Measurements from ENCODE around the gene GLI1. TPM values are rescaled to one million over a fixed set of nuclear protein-coding genes. Genes with fewer than 3 reads are reported as not detected.
A peak's percentile ranks its signal among the peaks of the same experiment; 100 is the strongest.
"Not testable (repeated sequence)": the region's sequence is repeated elsewhere in the genome, so short reads cannot be mapped to it uniquely, and the experiment has no call there.

GLI1 gene
- total RNA-seq, 1 donor from 2014 or later, result 0.96 TPM

DNA sequence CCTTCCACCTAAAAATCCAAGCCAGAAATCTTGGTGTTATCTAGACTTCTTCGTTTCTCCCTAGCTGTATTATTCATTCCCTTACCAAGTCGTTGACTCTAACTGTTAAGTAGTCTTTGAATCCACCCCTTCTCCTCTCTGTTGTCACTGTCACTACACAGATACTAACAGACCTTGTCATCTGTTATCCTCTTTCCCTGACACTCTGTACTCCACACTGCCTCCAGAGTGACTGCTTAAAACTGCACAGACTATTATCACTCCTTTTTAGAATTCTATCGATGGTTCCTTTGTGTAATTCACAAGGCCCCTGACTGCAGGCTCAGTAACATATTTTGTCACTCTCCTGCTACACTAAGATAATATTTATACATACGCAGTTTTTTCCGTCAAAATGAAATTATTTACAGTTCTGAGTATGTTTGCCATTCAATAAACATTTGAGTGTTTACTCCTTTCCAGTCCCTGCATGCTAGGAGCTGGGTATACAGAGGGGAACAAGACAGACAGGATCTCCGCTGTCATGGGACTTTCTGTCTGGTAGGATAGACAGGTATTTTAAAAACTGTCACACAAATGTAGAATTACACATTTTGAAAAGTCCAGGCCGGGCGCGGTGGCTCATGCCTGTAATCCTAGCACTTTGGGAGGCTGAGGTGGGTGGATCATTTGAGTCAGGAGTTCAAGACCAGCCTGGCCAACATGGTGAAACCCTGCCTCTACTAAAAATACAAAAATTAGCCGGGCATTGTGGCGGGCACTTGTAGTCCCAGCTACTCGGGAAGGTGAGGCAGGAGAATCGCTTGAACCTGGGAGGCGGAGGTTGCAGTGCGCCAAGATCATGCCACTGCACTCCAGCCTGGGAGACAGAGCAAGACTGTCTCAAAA is 32.1 kb downstream of the GLI1 start:
- Mint-ChIP-seq H3K27me3 (peaks cover 2% of the 10 kb centered on the region), H3K4me1 (peaks cover 26% of the 10 kb centered on the region), H3K9me3 (no peaks in the 10 kb centered on the region), H3K36me3 (ENCODE audit: low read depth) (peaks cover 67% of the 10 kb centered on the region), H3K27ac (peak overlapping the region; percentile 81), H3K4me3 (peak overlapping the region; percentile 8)
- intact Hi-C loops (cut with micrococcal nuclease), result no loop called here
- DNase-seq, result no peak

DNA sequence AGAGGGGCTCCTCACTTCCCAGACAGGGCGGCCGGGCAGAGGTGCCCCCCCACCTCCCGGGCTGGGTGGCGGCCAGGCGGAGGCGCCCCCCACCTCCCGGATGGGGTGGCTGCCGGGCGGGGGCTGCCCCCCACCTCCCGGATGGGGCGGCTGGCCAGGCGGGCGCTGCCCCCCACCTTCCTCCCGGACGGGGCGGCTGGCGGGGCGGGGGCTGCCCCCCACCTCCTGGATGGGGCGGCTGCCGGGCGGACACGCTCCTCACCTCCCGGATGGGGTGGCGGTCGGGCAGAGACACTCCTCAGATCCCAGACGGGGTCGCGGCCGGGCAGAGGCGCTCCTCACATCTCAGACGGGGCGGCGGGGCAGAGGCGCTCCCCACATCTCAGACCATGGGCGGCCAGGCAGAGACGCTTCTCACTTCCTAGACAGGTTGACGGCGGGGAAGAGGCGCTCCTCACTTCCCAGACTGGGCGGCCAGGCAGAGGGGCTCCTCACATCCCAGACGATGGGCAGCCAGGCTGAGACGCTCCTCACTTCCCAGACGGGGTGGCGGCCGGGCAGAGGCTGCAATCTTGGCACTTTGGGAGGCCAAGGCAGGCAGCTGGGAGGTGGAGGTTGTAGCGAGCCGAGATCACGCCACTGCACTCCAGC is 35.6 kb downstream of the GLI1 start:
- Mint-ChIP-seq H3K4me1 (peaks cover 18% of the 10 kb centered on the region), H3K36me3 (ENCODE audit: low read depth) (peaks cover 73% of the 10 kb centered on the region)
- intact Hi-C loops (cut with micrococcal nuclease); H3K9me3 Mint-ChIP-seq; DNase-seq; H3K27me3 Mint-ChIP-seq; H3K4me3 Mint-ChIP-seq; H3K27ac Mint-ChIP-seq: not testable (repeated sequence)

DNA sequence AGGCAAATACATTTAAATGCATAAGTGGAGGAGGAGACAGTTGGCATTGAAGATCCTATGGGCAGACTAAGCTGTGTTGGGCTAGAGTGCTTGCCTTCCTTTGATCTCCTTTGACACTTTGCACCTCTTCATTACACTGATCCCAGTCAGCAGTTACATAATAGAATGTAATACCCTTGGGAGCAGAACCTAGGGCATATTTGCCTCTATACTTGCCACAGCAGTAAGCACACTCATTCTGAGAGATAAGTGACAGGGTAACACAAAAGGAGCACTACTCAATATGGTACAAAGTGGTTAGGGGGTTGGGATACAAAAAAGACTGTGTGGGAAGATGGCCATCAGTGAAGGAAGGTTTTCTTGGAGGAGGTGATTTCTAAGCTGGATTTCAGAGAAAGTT is 37.2 kb downstream of the GLI1 start:
- intact Hi-C loops (cut with micrococcal nuclease), result no loop called here
- no peak for DNase-seq
- peaks cover 14% of the 10 kb centered on the region for H3K4me1 Mint-ChIP-seq
- peaks cover 74% of the 10 kb centered on the region for H3K36me3 Mint-ChIP-seq (ENCODE audit: low read depth)
- H3K4me3 Mint-ChIP-seq, result no peak overlapping the region
- H3K27me3 Mint-ChIP-seq, result no peaks in the 10 kb centered on the region
- H3K27ac Mint-ChIP-seq, result peak overlapping the region; percentile 31
- peaks cover 4% of the 10 kb centered on the region for H3K9me3 Mint-ChIP-seq

DNA sequence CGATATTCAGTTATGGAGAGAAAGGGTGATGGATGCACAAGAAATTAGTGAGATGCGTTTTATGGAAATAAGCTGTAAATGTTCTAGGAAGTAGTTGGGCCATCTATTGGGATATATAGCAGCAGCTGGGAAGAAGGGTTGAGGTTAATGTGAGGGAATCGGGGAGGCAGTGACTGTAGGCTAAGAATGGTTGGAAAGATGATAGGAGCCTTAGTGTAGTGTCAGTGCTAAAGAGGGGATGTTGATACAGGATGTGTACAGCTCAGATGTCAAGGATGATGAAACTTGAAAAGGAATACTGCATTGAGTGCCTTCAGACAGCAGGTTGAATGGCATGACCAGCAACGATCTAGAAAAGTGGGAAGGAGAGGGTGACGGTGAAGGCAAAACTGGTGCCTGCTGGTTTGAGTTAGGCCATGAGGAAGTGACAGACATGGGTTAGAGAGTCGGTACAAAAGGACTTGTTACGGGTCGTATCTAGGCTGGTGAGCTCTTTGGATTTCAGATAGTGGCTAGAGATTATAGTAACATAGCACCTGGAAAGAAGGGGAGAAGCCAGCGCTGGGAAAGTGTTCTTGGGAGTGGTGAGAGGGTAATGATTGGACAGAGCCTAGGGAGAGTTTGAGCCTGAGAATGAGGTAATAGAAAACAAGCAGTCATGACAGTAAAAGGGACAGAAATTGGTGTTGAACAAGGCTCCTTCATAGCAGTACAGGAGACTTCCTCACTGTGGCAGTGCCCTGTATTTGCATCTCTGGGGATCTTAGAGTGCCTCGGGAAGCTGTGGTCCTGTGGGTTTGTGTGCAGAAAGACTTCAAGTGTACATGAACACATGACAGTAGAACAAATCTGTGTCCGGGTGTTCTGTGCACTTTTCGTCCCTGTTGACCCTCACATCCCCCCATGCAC is 37.9 kb downstream of the GLI1 start:
- H3K27me3 Mint-ChIP-seq, result no peaks in the 10 kb centered on the region
- peak overlapping the region; percentile 31 for H3K27ac Mint-ChIP-seq
- peaks cover 13% of the 10 kb centered on the region for H3K4me1 Mint-ChIP-seq
- H3K36me3 Mint-ChIP-seq (ENCODE audit: low read depth), result peaks cover 74% of the 10 kb centered on the region
- no peak overlapping the region for H3K4me3 Mint-ChIP-seq
- DNase-seq, result no peak
- H3K9me3 Mint-ChIP-seq, result peaks cover 4% of the 10 kb centered on the region
- intact Hi-C loops (cut with micrococcal nuclease), result no loop called here

DNA sequence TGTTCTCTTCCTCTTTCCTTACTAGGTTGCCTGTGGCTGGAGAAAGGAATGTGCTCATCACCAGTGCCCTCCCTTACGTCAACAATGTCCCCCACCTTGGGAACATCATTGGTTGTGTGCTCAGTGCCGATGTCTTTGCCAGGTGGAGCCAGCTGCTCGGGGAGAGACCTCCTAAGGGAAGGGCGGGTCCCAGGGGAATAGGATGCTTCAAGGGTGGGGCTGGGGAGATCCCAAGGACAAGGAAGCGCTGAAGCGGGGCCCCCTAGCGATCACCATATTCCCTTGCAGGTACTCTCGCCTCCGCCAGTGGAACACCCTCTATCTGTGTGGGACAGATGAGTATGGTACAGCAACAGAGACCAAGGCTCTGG is 38.5 kb downstream of the GLI1 start:
- intact Hi-C loops (cut with micrococcal nuclease), result no loop called here
- no peak for DNase-seq
- peaks cover 72% of the 10 kb centered on the region for H3K36me3 Mint-ChIP-seq (ENCODE audit: low read depth)
- H3K4me1 Mint-ChIP-seq, result peaks cover 8% of the 10 kb centered on the region
- peaks cover 4% of the 10 kb centered on the region for H3K9me3 Mint-ChIP-seq
- no peak overlapping the region for H3K4me3 Mint-ChIP-seq
- no peaks in the 10 kb centered on the region for H3K27me3 Mint-ChIP-seq
- no peak overlapping the region for H3K27ac Mint-ChIP-seq

DNA sequence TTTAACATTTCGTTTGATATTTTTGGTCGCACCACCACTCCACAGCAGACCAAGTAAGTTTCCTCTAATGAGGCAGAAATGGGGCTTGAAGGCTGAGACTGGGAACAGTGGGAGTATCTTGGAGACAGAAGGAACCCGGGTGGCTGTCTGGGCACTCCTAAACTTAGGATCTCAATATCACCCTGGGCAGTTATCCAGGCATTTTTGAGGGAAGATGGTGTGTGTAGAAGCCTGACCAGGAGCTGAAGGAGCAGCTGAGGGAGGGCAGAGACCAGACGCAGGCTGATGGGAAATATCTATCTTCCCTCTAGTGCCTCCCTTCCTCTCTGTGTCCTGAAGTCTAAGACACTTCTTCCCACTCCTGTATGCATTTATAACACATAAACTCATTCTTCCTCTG is 39.0 kb downstream of the GLI1 start:
- Mint-ChIP-seq H3K4me1 (peaks cover 8% of the 10 kb centered on the region), H3K27me3 (no peaks in the 10 kb centered on the region), H3K36me3 (ENCODE audit: low read depth) (peaks cover 77% of the 10 kb centered on the region), H3K4me3 (no peak overlapping the region), H3K9me3 (peaks cover 4% of the 10 kb centered on the region), H3K27ac (no peak overlapping the region)
- DNase-seq, result no peak
- intact Hi-C loops (cut with micrococcal nuclease), result no loop called here

DNA sequence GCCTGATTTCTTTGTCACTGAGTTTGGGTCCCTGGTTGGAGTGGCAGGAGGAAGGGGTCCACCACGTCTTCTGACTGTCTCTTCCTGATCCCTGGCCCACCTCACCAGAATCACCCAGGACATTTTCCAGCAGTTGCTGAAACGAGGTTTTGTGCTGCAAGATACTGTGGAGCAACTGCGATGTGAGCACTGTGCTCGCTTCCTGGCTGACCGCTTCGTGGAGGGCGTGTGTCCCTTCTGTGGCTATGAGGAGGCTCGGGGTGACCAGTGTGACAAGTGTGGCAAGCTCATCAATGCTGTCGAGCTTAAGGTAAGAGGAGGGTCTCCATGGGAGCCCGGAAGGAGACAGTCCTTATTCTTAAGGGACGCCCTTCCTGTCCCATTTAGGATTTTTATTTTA is 40.6 kb downstream of the GLI1 start:
- H3K27me3 Mint-ChIP-seq, result no peaks in the 10 kb centered on the region
- intact Hi-C loops (cut with micrococcal nuclease), result no loop called here
- no peak overlapping the region for H3K27ac Mint-ChIP-seq
- no peak for DNase-seq
- peaks cover 8% of the 10 kb centered on the region for H3K4me1 Mint-ChIP-seq
- H3K9me3 Mint-ChIP-seq, result peaks cover 4% of the 10 kb centered on the region
- no peak overlapping the region for H3K4me3 Mint-ChIP-seq
- peaks cover 82% of the 10 kb centered on the region for H3K36me3 Mint-ChIP-seq (ENCODE audit: low read depth)

DNA sequence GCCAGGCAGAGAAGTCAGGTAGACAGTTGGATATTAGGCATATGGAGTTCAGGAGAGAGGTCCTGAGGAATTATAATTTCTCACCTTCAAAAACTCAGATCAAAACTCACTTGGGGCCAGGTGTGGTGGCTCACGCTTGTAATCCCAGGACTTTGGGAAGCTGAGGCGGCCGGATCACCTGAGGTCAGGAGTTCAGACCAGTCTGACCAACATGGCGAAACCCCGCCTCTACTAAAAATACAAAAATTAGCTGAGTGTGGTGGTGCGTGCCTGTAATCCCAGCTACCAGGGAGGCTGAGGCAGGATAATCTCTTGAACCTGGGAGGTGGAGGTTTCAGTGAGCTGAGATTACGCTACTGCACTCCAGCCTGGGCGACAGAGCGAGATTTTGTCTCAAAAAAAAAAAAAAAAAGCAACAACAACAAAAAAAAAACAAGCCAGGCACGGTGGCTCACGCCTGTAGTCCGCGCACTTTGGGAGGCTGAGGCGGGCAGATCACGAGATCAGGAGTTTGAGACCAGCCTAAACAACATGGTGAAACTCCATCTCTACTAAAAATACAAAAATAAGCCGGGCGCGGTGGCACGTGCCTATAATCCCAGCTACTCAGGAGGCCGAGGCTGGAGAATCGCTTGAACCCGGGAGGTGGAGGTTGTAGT is 42.9 kb downstream of the GLI1 start:
- H3K27me3 Mint-ChIP-seq; H3K4me1 Mint-ChIP-seq; intact Hi-C loops (cut with micrococcal nuclease); H3K4me3 Mint-ChIP-seq; H3K9me3 Mint-ChIP-seq; DNase-seq; H3K27ac Mint-ChIP-seq: not testable (repeated sequence)
- H3K36me3 Mint-ChIP-seq (ENCODE audit: low read depth), result peaks cover 74% of the 10 kb centered on the region

DNA sequence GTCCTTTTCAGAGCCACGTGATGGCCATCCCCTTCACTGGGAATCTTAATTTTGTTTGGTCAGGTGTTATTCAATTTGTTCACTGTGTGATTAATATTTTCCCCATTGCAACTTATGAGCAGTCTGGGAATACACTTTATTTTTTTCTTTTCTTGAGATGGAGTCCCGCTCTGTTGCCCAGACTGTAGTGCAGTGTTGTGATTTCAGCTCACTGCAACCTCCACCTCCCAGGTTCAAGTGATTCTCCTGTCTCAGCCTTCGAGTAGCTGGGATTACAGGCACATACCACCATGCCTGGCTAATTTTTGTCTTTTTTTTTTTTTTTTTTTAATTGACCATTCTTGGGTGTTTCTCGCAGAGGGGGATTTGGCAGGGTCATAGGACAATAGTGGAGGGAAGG is 47.0 kb downstream of the GLI1 start:
- peaks cover 62% of the 10 kb centered on the region for H3K36me3 Mint-ChIP-seq (ENCODE audit: low read depth)
- DNase-seq; H3K9me3 Mint-ChIP-seq; H3K27ac Mint-ChIP-seq; H3K4me1 Mint-ChIP-seq; H3K27me3 Mint-ChIP-seq; intact Hi-C loops (cut with micrococcal nuclease); H3K4me3 Mint-ChIP-seq: not testable (repeated sequence)

DNA sequence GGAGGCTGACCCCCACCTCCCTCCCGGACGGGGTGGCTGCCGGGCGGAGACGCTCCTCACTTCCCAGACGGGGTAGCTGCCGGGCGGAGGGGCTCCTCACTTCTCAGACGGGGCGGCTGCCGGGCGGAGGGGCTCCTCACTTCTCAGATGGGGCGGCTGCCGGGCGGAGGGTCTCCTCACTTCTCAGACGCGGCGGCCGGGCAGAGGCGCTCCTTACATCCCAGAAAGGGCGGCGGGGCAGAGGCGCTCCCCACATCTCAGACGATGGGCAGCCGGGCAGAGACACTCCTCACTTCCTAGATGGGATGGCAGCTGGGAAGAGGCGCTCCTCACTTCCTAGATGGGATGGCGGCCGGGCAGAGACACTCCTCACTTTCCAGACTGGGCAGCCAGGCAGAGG is 48.2 kb downstream of the GLI1 start:
- H3K27me3 Mint-ChIP-seq; H3K4me1 Mint-ChIP-seq; DNase-seq; intact Hi-C loops (cut with micrococcal nuclease); H3K27ac Mint-ChIP-seq; H3K9me3 Mint-ChIP-seq; H3K4me3 Mint-ChIP-seq: not testable (repeated sequence)
- peaks cover 66% of the 10 kb centered on the region for H3K36me3 Mint-ChIP-seq (ENCODE audit: low read depth)

DNA sequence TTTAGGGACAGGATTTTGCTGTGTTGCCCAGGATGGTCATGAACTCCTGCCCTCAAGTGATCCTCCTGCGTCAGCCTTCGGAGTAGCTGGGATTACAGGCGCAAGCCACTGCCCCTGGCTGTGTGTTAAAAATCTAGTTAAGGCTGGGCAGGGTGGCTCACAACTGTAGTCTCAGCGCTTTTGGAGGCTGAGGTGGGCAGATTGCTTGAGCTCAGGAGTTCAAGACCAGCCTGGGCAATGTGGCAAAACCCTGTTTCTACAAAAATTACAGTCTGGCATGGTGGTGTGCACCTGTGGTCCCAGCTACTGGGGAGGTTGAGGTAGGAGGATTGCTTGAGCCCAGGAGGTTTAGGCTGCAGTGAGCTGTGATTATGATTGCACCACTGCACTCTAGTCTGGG is 51.6 kb downstream of the GLI1 start:
- H3K4me1 Mint-ChIP-seq, result peaks cover 6% of the 10 kb centered on the region
- no peaks in the 10 kb centered on the region for H3K9me3 Mint-ChIP-seq
- H3K36me3 Mint-ChIP-seq (ENCODE audit: low read depth), result peaks cover 68% of the 10 kb centered on the region
- no peak overlapping the region for H3K27ac Mint-ChIP-seq
- intact Hi-C loops (cut with micrococcal nuclease), result no loop called here
- H3K4me3 Mint-ChIP-seq, result no peak overlapping the region
- DNase-seq, result no peak
- H3K27me3 Mint-ChIP-seq, result no peaks in the 10 kb centered on the region

DNA sequence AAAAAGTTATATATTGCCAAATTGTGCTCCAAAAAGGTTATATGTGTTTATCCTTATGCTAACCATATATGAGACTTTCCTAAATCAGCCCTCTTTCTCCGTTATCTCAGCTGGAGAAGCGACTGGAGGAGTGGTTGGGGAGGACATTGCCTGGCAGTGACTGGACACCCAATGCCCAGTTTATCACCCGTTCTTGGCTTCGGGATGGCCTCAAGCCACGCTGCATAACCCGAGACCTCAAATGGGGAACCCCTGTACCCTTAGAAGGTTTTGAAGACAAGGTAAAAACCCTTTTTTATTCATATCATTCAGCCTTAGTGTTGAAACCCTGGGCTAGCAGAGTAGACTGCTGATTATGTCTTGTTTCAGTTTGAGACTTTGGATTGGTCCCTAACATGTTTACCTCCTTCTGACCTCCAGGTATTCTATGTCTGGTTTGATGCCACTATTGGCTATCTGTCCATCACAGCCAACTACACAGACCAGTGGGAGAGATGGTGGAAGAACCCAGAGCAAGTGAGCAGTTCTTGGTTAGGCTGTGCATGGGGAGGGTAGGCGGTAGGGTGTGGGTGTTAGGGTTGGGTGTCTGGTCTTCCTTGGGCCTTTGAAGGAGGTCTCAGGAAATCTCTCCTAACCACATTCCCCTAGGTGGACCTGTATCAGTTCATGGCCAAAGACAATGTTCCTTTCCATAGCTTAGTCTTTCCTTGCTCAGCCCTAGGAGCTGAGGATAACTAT is 52.2 kb downstream of the GLI1 start:
- Mint-ChIP-seq H3K27ac (peak overlapping the region; percentile 26), H3K27me3 (no peaks in the 10 kb centered on the region), H3K4me1 (peaks cover 7% of the 10 kb centered on the region), H3K9me3 (no peaks in the 10 kb centered on the region), H3K4me3 (no peak overlapping the region), H3K36me3 (ENCODE audit: low read depth) (peaks cover 71% of the 10 kb centered on the region)
- DNase-seq, result no peak
- intact Hi-C loops (cut with micrococcal nuclease), result no loop called here

DNA sequence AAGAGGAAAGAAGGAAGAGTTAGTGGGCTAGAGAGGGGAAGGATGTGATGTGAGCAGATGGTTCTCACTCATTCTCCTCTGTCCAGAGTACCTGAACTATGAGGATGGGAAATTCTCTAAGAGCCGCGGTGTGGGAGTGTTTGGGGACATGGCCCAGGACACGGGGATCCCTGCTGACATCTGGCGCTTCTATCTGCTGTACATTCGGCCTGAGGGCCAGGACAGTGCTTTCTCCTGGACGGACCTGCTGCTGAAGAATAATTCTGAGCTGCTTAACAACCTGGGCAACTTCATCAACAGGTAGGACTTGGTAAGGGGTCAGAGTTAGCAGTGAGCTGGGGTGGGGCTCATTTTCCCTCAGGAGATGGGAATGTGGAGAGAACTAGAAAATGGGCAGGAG is 53.1 kb downstream of the GLI1 start:
- Mint-ChIP-seq H3K27ac (peak overlapping the region; percentile 52), H3K36me3 (ENCODE audit: low read depth) (peaks cover 80% of the 10 kb centered on the region), H3K4me1 (peaks cover 12% of the 10 kb centered on the region), H3K9me3 (no peaks in the 10 kb centered on the region), H3K27me3 (no peaks in the 10 kb centered on the region), H3K4me3 (no peak overlapping the region)
- intact Hi-C loops (cut with micrococcal nuclease), result no loop called here
- no peak for DNase-seq

All from activated CD4-positive, alpha-beta T cell treated with anti-CD3 and anti-CD28 coated beads, Interleukin-2, amount 10 ng/mL, durations not matched to agents 24 days and 14 days (primary cell).